C4-2B (cell line): Measurements from ENCODE around the gene SERINC5.

ENCODE experiments used
- CTCF ChIP-seq: fragments of 450-650 bp; conservative IDR thresholded peaks from 2 replicates; pipeline ENCODE4 v1.5.1; 2017; ENCODE audit warnings: mild to moderate bottlenecking
- ZFX ChIP-seq: fragments of 450-650 bp; IDR thresholded peaks from 2 replicates; pipeline ENCODE4 v1.6.1; 2017

GRCh38 chr5:80067531-80068245 is 188.2 kb downstream of the SERINC5 start:
- no peak for TF ChIP-seq CTCF
- TF ChIP-seq ZFX = no peak
